Measurements from ENCODE around the gene NKAP. TPM values are rescaled to one million over a fixed set of nuclear protein-coding genes. Genes with fewer than 3 reads are reported as not detected.
"Not testable (repeated sequence)": the region's sequence is repeated elsewhere in the genome, so short reads cannot be mapped to it uniquely, and the experiment has no call there.

Gene NKAP
- total RNA-seq, 4 donors from 2014 or later: 4.1 to 10.5 (median 7.7) TPM

- TF ChIP-seq POLR2A (IDR thresholded peaks at IDR 0.05): no peak
- no peak for TF ChIP-seq CTCF (IDR thresholded peaks at IDR 0.05)
- Histone ChIP-seq H3K9me3 (no peaks in the 10 kb centered on the region), H3K4me1 (no peaks in the 10 kb centered on the region)
Measured at GRCh38 chrX:119971184-119971583, 27.6 kb upstream of the NKAP start.

GRCh38 chrX:119970574-119970973 is 27.0 kb upstream of the NKAP start:
- Histone ChIP-seq H3K36me3 (no peaks in the 10 kb centered on the region), H3K9me3 (no peaks in the 10 kb centered on the region), H3K27me3 (no peaks in the 10 kb centered on the region), H3K4me1 (no peaks in the 10 kb centered on the region), H3K4me3 (no peak overlapping the region), H3K27ac (no peak overlapping the region)
- TF ChIP-seq CTCF (IDR thresholded peaks at IDR 0.05): no peak
- TF ChIP-seq POLR2A (IDR thresholded peaks at IDR 0.05): no peak
- no peak for DNase-seq

More at GRCh38 chrX:119971184-119971583, 27.6 kb upstream of the NKAP start:
- DNase-seq: no peak
- Histone ChIP-seq H3K4me3 (no peak overlapping the region), H3K27ac (no peak overlapping the region), H3K36me3 (no peaks in the 10 kb centered on the region), H3K27me3 (no peaks in the 10 kb centered on the region)

- H3K4me1 ChIP-seq, H3K9me3 ChIP-seq, H3K27me3 ChIP-seq, DNase-seq, H3K27ac ChIP-seq, H3K36me3 ChIP-seq, H3K4me3 ChIP-seq: not testable (repeated sequence)
Measured at GRCh38 chrX:119966837-119967236, 23.3 kb upstream of the NKAP start.

GRCh38 chrX:119960625-119961024 is 17.1 kb upstream of the NKAP start:
- Histone ChIP-seq H3K9me3 (peaks cover 0 to 6% (median 0%) of the 10 kb centered on the region in 4 donors), H3K27me3 (no peaks in the 10 kb centered on the region), H3K27ac (no peak overlapping the region), H3K36me3 (no peaks in the 10 kb centered on the region), H3K4me1 (no peaks in the 10 kb centered on the region), H3K4me3 (no peak overlapping the region)
- TF ChIP-seq POLR2A (IDR thresholded peaks at IDR 0.05): no peak
- TF ChIP-seq CTCF (IDR thresholded peaks at IDR 0.05): no peak
- no peak for DNase-seq

GRCh38 chrX:119955807-119956570 is 12.4 kb upstream of the NKAP start:
- not testable (repeated sequence) for H3K36me3 ChIP-seq, H3K4me3 ChIP-seq, H3K9me3 ChIP-seq, H3K27ac ChIP-seq, H3K4me1 ChIP-seq, H3K27me3 ChIP-seq
- DNase-seq: peak in 1 of 3 donors; percentile 72

- no peak for DNase-seq
- H3K27me3 ChIP-seq: no peaks in the 10 kb centered on the region
- H3K36me3 ChIP-seq: no peaks in the 10 kb centered on the region
- H3K9me3 ChIP-seq: peaks cover 0 to 6% (median 0%) of the 10 kb centered on the region in 4 donors
- no peaks in the 10 kb centered on the region for H3K4me1 ChIP-seq
- no peak overlapping the region for H3K4me3 ChIP-seq
- TF ChIP-seq POLR2A (IDR thresholded peaks at IDR 0.05): no peak
- TF ChIP-seq CTCF (IDR thresholded peaks at IDR 0.05): no peak
- H3K27ac ChIP-seq: no peak overlapping the region
Measured at GRCh38 chrX:119954374-119954773, 10.8 kb upstream of the NKAP start.

- Histone ChIP-seq H3K9me3 (no peaks in the 10 kb centered on the region), H3K27ac (no peak overlapping the region), H3K4me1 (no peaks in the 10 kb centered on the region), H3K4me3 (no peak overlapping the region), H3K27me3 (no peaks in the 10 kb centered on the region), H3K36me3 (no peaks in the 10 kb centered on the region)
- TF ChIP-seq CTCF (IDR thresholded peaks at IDR 0.05) (peak in 1 of 6 experiments; percentile 25), POLR2A (IDR thresholded peaks at IDR 0.05) (no peak)
- no peak for DNase-seq
Measured at GRCh38 chrX:119948381-119948780, 4.8 kb upstream of the NKAP start.
